OCI-LY1 (cell line): ENCODE data around the gene CTCF.

Experiments
- H2AFZ ChIP-seq: fragments of 200-600 bp; sonication (generic), shearing (Covaris generic); 2 replicates; pipeline ENCODE4 v1.6.0; 2014; ENCODE audit warnings: antibody characterized with exemption, mild to moderate bottlenecking, low read length
- H3F3A ChIP-seq: fragments of 200-600 bp; sonication (generic), shearing (Covaris generic); 2 replicates; pipeline ENCODE4 v1.6.0; 2014; ENCODE audit warnings: mild to moderate bottlenecking, antibody characterized with exemption, low read length, moderate library complexity; ENCODE audit not compliant: insufficient read depth
- H3K27ac ChIP-seq: fragments of 200-600 bp; sonication (generic); 2 replicates; pipeline ENCODE4 v1.5.1; 2014; ENCODE audit warnings: low read length, mixed run types, mild to moderate bottlenecking, low read depth; ENCODE audit not compliant: poor library complexity, severe bottlenecking
- H3K27me3 ChIP-seq: fragments of 200-600 bp; sonication (generic); 2 replicates; pipeline ENCODE4 v1.6.0; 2014; ENCODE audit warnings: antibody characterized with exemption, mild to moderate bottlenecking, low read length, moderate library complexity; ENCODE audit not compliant: insufficient read depth
- H3K36me3 ChIP-seq: fragments of 200-600 bp; sonication (generic); 2 replicates; pipeline ENCODE4 v1.6.1; 2014; ENCODE audit warnings: mild to moderate bottlenecking, antibody characterized with exemption, low read length, moderate library complexity, mixed read lengths; ENCODE audit not compliant: insufficient read depth
- H3K4me1 ChIP-seq: fragments of 200-600 bp; sonication (generic); 2 replicates; pipeline ENCODE4 v1.5.1; 2014; ENCODE audit warnings: mild to moderate bottlenecking, low read length, moderate library complexity; ENCODE audit not compliant: insufficient read depth, severe bottlenecking
- H3K4me2 ChIP-seq: fragments of 200-600 bp; sonication (generic), shearing (Covaris generic); 2 replicates; pipeline ENCODE4 v1.6.1; 2014; ENCODE audit warnings: low read length
- H3K4me3 ChIP-seq: fragments of 200-600 bp; sonication (generic); 2 replicates; pipeline ENCODE4 v1.5.1; 2014; ENCODE audit warnings: low read length, low read depth, mild to moderate bottlenecking, mixed read lengths; ENCODE audit not compliant: poor library complexity, severe bottlenecking
- H3K79me2 ChIP-seq: fragments of 200-600 bp; shearing (Covaris generic); 2 replicates; pipeline ENCODE4 v1.6.1; 2016; ENCODE audit warnings: mixed run types, low read length, mixed read lengths; ENCODE audit not compliant: insufficient read depth
- H3K9ac ChIP-seq: fragments of 200-600 bp; sonication (generic), shearing (Covaris generic); 2 replicates; pipeline ENCODE4 v1.6.1; 2014; ENCODE audit warnings: mild to moderate bottlenecking, low read length, mixed read lengths
- H3K9me2 ChIP-seq: fragments of 200-600 bp; sonication (generic), shearing (Covaris generic); 2 replicates; pipeline ENCODE4 v1.6.1; 2014; ENCODE audit warnings: low read depth, mild to moderate bottlenecking, low read length, mixed read lengths
- H3K9me3 ChIP-seq: fragments of 200-600 bp; shearing (Covaris generic); 2 replicates; pipeline ENCODE4 v1.6.1; 2014; ENCODE audit warnings: low read length, mixed read lengths
- H4K20me1 ChIP-seq: fragments of 200-600 bp; sonication (generic), shearing (Covaris generic); 2 replicates; pipeline ENCODE4 v1.6.0; 2016; ENCODE audit warnings: mild to moderate bottlenecking, low read length; ENCODE audit not compliant: insufficient read depth
- EZH2 ChIP-seq: fragments of 200-600 bp; sonication (generic), shearing (Covaris generic); IDR thresholded peaks from 2 replicates; pipeline ENCODE4 v1.8.0; 2017; ENCODE audit warnings: borderline replicate concordance, mixed run types, mild to moderate bottlenecking, antibody characterized with exemption, low read length, moderate library complexity, mixed read lengths
- TF ChIP-seq, protein P1 (sequence below): fragments of 200-600 bp; sonication (generic), shearing (Covaris generic); IDR thresholded peaks from 2 replicates; pipeline ENCODE4 v1.5.1; 2017; ENCODE audit warnings: mild to moderate bottlenecking, antibody characterized with exemption, low read length, moderate library complexity, mixed read lengths

CTCF gene

GRCh38 chr16:67549240-67549639 lies 13.1 kb upstream of the CTCF start:
- Histone ChIP-seq H2AFZ (no peak overlapping the region), H3K4me1 (peaks cover 99% of the 10 kb centered on the region), H3K9me3 (no peaks in the 10 kb centered on the region), H3K9ac (peak overlapping the region; percentile 67), H3K27ac (peak overlapping the region; percentile 97), H3F3A (peaks cover 6% of the 10 kb centered on the region; the same call in 1 of the 2 replicates), H3K27me3 (no peaks in the 10 kb centered on the region), H3K4me3 (no peak overlapping the region), H3K79me2 (no peaks in the 10 kb centered on the region), H3K36me3 (peaks cover 5% of the 10 kb centered on the region; the same call in 1 of the 2 replicates), H4K20me1 (no peaks in the 10 kb centered on the region), H3K4me2 (no peak overlapping the region; the same call in 1 of the 2 replicates), H3K9me2 (no peaks in the 10 kb centered on the region)
- no peak for TF ChIP-seq EZH2
- TF ChIP-seq, protein P1, sequence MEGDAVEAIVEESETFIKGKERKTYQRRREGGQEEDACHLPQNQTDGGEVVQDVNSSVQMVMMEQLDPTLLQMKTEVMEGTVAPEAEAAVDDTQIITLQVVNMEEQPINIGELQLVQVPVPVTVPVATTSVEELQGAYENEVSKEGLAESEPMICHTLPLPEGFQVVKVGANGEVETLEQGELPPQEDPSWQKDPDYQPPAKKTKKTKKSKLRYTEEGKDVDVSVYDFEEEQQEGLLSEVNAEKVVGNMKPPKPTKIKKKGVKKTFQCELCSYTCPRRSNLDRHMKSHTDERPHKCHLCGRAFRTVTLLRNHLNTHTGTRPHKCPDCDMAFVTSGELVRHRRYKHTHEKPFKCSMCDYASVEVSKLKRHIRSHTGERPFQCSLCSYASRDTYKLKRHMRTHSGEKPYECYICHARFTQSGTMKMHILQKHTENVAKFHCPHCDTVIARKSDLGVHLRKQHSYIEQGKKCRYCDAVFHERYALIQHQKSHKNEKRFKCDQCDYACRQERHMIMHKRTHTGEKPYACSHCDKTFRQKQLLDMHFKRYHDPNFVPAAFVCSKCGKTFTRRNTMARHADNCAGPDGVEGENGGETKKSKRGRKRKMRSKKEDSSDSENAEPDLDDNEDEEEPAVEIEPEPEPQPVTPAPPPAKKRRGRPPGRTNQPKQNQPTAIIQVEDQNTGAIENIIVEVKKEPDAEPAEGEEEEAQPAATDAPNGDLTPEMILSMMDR = no peak

DNA sequence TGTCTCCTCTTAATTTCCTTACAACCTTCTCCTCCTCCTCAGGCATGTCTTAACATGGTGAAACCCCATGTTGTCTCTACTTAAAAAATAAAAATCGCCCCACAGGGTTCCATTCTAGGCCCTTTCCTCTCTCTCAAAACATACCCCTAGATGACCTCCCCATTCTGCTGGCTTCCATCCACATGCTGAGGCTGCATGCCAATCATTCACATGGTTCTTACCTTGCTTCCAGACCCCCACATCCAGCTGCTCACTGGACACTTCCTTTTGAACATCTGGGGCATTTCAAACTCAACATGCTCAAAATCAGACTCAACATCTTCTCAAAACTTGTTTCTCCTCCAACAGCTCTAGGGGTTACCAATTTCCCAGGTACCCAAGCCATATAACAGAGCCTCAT lies 12.4 kb upstream of the CTCF start:
- Histone ChIP-seq H3K9me2 (no peaks in the 10 kb centered on the region), H3F3A (peaks cover 6% of the 10 kb centered on the region; the same call in 1 of the 2 replicates), H2AFZ (no peak overlapping the region), H3K4me2 (no peak overlapping the region; the same call in 1 of the 2 replicates), H3K27ac (peak overlapping the region; percentile 97), H3K9me3 (no peaks in the 10 kb centered on the region), H3K79me2 (no peaks in the 10 kb centered on the region), H4K20me1 (no peaks in the 10 kb centered on the region), H3K27me3 (no peaks in the 10 kb centered on the region), H3K36me3 (peaks cover 5% of the 10 kb centered on the region; the same call in 1 of the 2 replicates), H3K9ac (peak overlapping the region; percentile 67; the same call in 1 of the 2 replicates), H3K4me1 (peaks cover 99% of the 10 kb centered on the region), H3K4me3 (no peak overlapping the region)
- no peak for TF ChIP-seq EZH2
- TF ChIP-seq, protein P1 = no peak

DNA sequence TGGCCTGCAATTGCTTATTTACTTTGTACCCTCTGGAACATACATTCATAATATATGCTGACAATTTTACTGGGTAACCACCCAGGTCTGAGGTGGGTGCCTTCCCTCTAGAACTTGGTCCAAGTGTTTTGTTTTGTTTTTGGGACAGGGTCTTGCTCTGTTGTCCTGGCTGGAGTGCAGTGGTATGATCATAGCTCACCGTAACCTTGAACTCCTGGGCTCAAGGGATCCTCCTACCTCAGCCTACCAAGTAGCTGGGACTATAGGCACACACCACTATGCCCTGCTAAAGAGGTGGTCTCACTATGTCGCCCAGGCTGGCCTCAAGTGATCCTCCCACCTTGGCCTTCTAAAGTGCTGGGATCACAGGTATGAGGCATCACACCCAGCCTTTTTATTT lies 11.2 kb upstream of the CTCF start:
- H3K27me3 ChIP-seq = no peaks in the 10 kb centered on the region
- no peak overlapping the region for H3K4me2 ChIP-seq
- peaks cover 5% of the 10 kb centered on the region; the same call in 1 of the 2 replicates for H3K36me3 ChIP-seq
- H3K4me3 ChIP-seq = no peak overlapping the region
- no peak overlapping the region for H2AFZ ChIP-seq
- H3K9me2 ChIP-seq = no peaks in the 10 kb centered on the region
- no peaks in the 10 kb centered on the region for H4K20me1 ChIP-seq
- no peak for TF ChIP-seq EZH2
- TF ChIP-seq, protein P1 = no peak
- H3K4me1 ChIP-seq = peaks cover 95% of the 10 kb centered on the region
- peak overlapping the region; percentile 97 for H3K27ac ChIP-seq
- H3F3A ChIP-seq = peaks cover 6% of the 10 kb centered on the region; the same call in 1 of the 2 replicates
- H3K79me2 ChIP-seq = no peaks in the 10 kb centered on the region
- no peak overlapping the region for H3K9ac ChIP-seq
- no peaks in the 10 kb centered on the region for H3K9me3 ChIP-seq
